Measurements from ENCODE around the gene NID2.
A peak's percentile ranks its signal among the peaks of the same experiment; 100 is the strongest.

The NID2 gene

GRCh38 chr14:52052288-52052943 is 16.4 kb downstream of the NID2 start:
- no peak for DNase-seq

DNA sequence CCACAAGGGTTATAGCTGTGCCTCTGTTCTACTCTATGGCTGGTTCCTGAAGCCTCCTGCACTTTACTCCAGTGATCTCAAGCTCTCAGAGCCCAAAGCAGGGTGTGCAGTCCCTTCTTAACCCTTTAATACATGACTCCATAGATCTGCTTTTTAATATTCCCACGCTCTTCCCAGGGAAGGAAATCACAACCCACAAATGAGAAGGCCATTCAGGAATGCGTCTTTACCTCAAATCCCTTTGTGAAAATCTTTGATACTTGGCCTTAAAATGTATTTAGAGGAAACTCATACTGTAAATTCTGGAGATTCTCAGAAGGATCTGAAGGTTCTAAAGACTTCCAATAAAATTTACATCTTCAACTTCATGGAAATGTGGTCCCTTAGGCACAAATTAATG is 17.0 kb downstream of the NID2 start:
- no peak for DNase-seq

DNA sequence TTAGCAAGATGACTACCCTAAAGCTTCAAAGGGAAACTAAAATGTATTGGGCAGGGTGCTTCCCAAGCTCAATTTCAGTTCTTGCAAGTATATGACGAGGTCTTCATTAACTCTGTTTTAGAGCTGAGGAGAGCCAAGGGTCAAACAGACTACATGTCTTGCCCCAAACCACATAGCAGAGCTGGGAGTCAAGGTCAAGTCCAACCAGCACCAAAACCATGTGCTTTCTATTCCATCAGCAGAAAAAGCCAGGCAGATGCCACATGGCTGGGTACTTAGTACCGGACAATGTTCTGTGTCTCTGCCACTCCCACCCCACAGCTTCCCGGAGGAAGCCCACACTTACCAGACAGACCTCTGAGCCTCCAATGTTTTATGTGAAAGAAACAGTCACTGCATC is 17.6 kb downstream of the NID2 start:
- no peak for DNase-seq

- DNase-seq, result no peak
Observed at GRCh38 chr14:52049721-52050588, 18.9 kb downstream of the NID2 start.

GRCh38 chr14:52049271-52049670 is 19.6 kb downstream of the NID2 start:
- DNase-seq, result no peak

DNA sequence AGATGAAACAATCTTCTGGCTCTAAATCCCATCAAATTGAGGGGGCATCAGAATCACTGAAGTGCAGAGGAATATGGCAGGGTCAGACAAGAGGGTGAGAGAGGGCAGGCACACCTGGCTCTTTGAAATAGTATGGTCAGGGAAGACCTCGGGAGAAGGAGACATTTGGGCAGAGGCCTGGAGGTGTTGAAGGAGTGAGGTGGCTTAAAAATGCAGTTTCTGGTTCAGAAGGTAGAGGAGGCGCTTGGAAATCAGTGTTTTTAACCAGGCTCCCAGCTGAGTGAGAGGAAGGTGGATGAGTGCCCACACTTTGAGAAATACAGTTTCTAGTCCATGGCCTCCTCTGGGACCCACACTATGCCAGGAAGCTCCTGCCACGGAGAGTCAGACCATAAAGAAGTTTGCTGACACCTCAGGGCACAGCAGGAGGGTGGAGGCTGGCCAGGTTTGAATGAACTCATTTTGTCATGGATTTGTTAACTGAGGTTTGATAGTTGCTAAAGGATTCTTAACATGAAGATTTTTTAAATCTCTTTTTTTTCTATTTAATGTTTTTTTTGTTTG is 20.1 kb downstream of the NID2 start:
- DNase-seq, result peak; percentile 25

GRCh38 chr14:52048116-52048515 is 20.7 kb downstream of the NID2 start:
- DNase-seq, result no peak

- no peak for DNase-seq
Observed at GRCh38 chr14:52046376-52046917, 22.4 kb downstream of the NID2 start.

DNA sequence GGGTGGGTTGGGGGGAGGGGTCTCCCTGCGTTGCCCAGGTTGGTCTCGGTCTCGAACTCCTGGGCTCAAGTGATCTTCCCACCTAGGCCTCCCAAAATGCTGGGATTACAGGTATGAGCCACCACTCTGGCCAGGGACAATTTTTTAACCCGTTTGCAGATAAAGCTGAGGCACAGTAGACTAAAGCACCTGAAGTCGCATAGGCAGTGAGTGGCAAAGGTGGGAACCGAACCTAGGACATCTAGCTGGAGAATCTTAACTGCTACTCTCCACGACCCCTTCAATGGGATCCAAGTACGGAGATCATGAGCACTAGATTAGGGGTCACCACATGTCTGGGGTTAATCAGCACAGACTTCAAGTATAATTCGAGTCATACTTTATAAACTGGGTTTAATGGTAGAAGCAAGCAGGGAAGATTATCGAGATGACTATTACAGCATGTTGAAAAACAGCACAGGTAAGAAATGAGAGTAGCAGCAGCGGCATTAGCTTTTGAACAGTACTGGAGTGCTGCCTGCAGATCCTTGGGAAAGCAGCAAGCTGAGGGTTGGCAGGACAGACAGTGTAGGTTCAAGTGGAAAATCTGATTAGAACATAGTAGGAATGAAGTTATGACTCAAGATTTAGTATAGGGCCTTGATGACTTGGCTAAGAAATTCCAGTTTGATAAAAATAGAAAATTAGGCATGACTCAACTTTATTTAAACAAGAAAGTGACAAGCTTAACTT is 23.9 kb downstream of the NID2 start:
- no peak for DNase-seq

GRCh38 chr14:52043690-52044089 is 25.2 kb downstream of the NID2 start:
- no peak for DNase-seq

DNA sequence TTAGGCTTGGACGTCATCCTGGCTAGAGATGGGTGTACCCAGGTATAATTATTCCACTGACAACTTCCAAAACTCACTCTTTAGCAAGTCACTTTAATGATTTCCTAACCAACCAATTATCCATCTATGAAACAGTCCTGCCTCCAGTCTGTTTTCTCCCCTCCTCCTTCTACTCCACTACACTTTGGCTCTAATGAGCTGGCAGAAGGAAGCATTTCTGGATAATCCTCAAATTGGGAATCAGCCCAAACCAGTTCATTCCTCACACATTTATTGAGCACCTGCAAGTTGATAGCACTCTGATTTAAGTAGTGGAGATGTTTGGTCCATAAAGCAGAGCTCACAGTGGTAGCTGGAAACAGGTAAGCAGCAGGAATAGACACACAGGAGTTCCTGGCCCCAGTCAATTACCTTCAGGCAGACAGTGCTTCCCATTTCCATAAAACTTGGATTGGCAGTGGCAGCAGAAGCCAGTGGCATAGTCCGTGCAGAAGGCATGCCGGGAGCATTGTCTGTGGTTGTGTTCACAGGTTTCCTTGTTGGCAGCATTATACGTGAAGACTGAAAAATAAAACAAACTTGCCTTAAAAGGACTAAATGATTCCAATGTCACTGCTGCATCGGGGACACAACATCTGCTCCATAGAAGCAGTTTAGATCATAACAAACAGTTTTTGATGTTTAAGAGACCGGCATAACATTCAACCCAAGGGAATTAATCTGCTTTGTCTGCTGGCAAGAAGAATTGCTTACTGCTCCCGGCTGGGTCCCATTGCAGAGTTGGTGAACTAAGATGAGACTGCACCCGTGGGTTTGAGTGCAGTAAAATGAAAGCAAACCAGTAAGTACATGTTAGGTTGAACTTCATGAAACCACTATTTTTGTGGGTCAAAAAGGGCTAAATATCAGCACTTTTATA is 26.2 kb downstream of the NID2 start:
- DNase-seq, result no peak

- DNase-seq, result no peak
Observed at GRCh38 chr14:52040598-52040997, 28.3 kb downstream of the NID2 start.

GRCh38 chr14:52039124-52039815 is 29.6 kb downstream of the NID2 start:
- DNase-seq, result no peak

GRCh38 chr14:52033101-52033642 is 35.7 kb downstream of the NID2 start:
- DNase-seq, result peak; percentile 22

DNA sequence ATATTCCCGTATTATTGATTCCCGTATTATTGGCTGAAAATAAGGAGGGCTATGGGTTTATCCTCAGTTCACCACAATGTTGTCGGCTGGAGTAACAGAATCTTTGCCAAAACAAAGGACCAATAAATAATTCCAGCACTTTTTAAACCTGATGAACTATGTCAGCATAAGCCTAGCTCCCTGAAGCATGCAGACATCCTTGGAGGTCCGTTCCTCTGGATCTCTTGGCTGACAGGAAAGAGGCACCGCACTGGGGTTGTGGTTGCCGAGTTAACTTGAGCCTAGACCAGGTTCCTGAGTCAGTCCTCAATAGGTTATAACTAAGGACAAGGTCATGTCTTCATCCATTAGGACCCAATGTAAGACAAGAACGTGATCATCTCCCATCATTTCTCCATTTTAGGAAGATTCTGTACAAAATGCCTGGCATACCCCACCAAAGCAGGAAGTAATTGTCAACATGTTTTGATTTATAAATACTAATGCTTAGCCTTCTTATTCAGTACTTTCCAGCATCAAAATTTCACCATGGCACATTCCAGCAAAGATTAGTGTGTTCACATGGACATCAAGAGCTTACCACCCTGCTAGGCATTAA is 36.6 kb downstream of the NID2 start:
- DNase-seq, result no peak

DNA sequence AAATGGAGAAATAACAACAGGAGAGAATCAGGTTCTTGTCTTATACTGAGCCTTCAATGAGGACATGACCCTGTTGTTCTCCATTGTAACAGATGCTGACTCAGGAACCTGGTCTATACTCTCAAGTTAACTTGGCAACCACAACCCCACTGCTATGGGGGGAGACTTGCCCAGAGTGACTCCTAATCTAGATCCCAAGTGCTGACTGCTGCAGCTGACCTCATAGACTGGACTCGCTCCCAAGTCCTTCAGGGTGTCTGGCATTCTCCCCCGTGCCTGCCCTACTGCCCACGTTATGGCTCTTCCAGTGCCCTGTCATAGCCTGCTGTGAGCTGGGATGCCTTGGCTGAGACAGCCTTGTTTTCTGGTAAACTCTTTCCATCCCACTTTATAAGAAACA is 37.1 kb downstream of the NID2 start:
- no peak for DNase-seq

DNA sequence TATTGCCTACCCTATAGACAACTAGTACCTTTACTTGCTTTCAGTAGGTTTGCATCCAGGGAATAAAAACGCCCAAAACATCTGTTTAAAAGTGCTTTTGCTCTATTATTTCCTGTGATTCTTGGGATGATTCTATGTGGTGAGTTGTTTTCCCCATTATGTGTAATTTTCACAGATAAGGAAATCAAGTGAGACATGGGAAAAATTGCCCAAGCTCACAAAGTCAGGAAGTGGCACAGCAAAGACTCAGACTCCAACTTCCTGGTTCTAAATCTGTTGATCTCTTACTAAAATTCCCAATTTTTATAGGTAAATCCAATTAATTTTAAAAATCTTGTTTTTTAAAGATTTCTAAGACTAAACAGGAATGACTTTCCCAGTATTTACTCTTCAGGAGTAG is 39.0 kb downstream of the NID2 start:
- no peak for DNase-seq

DNA sequence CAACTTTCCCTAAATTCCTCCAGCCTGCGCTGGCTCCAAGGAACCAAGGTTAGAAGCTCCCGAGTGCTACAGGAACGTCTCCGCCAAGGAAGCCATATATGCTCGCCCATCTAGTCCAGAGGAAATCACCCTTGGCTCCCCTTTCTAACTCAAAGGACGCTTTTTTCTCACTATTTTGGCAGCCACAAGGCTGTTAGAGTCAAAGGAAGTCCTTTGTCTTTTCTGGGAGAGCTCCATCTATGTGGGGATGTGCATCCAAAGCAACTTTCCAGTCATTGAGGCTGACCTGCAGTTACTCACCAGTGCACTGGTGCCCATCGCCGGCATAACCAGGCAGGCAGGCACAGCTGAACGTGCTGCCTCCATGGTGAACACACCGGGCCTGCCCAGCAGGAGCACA is 42.0 kb downstream of the NID2 start:
- DNase-seq, result no peak

GRCh38 chr14:52026017-52026660 is 42.7 kb downstream of the NID2 start:
- DNase-seq, result no peak

- no peak for DNase-seq
Observed at GRCh38 chr14:52025310-52025709, 43.5 kb downstream of the NID2 start.
